HepG2 (cell line): ENCODE data around the gene YWHAQ. TPM values are rescaled to one million over a fixed set of nuclear protein-coding genes. Genes with fewer than 3 reads are reported as not detected.

ENCODE experiments used
- ARID2 ChIP-seq: sonication (generic); formaldehyde crosslinking; IDR thresholded peaks from 2 replicates; pipeline ENCODE4 v1.8.1; 2022; ENCODE audit warnings: mild to moderate bottlenecking, missing genetic modification reagents, borderline replicate concordance
- CCDC6 ChIP-seq: sonication (generic); formaldehyde crosslinking; IDR thresholded peaks from 2 replicates; pipeline ENCODE4 v1.8.1; 2022; ENCODE audit warnings: mild to moderate bottlenecking, missing genetic modification reagents, moderate library complexity
- FOXO1 ChIP-seq: sonication (generic); formaldehyde crosslinking; IDR thresholded peaks from 2 replicates; pipeline ENCODE4 v1.4.0; 2020; ENCODE audit warnings: missing genetic modification reagents
- KDM5A ChIP-seq: fragments of 200-600 bp; sonication (generic); IDR thresholded peaks from 2 replicates; pipeline ENCODE4 v1.7.0; 2018; ENCODE audit warnings: antibody characterized with exemption, mild to moderate bottlenecking, low read length, borderline replicate concordance
- MAFG ChIP-seq: sonication (generic); formaldehyde crosslinking; IDR thresholded peaks from 2 replicates; pipeline ENCODE4 v1.5.1; 2020; ENCODE audit warnings: mild to moderate bottlenecking, missing genetic modification reagents
- NFIB ChIP-seq: sonication (generic); formaldehyde crosslinking; IDR thresholded peaks from 2 replicates; pipeline ENCODE4 v1.9.0; 2021; ENCODE audit warnings: missing genetic modification reagents, mild to moderate bottlenecking, borderline replicate concordance
- RFXANK ChIP-seq: IDR thresholded peaks from 2 replicates; pipeline ENCODE4 v1.6.1; 2016
- SIN3A ChIP-seq: IDR thresholded peaks from 2 replicates; pipeline ENCODE4 v1.6.1; 2011; ENCODE audit warnings: low read depth, mild to moderate bottlenecking, control low read depth, low read length, borderline replicate concordance
- TCF12 ChIP-seq, 2 experiments: fragments of 450-650 bp in 1 of 2; sonication (generic) in 1 of 2; formaldehyde crosslinking in 1 of 2; IDR thresholded peaks; 2 replicates each; pipeline versions ENCODE4 v1.6.1 to v1.8.0; 2017 to 2022; ENCODE audit warnings: antibody characterized with exemption in 1 of 2, mild to moderate bottlenecking in 1 of 2, missing genetic modification reagents in 1 of 2, moderate library complexity in 1 of 2
- ZBTB8A ChIP-seq: sonication (generic); formaldehyde crosslinking; IDR thresholded peaks from 2 replicates; pipeline ENCODE4 v1.4.0; 2020; ENCODE audit warnings: mild to moderate bottlenecking, low read depth, missing genetic modification reagents, borderline replicate concordance
- ZNF333 ChIP-seq: sonication (generic); formaldehyde crosslinking; IDR thresholded peaks from 2 replicates; pipeline ENCODE4 v1.4.0; 2020; ENCODE audit warnings: mild to moderate bottlenecking, missing genetic modification reagents, borderline replicate concordance
- ZNF441 ChIP-seq: sonication (generic); formaldehyde crosslinking; IDR thresholded peaks from 2 replicates; pipeline ENCODE4 v1.7.0; 2021; ENCODE audit warnings: missing genetic modification reagents, borderline replicate concordance
- ZNF547 ChIP-seq: sonication (generic); formaldehyde crosslinking; IDR thresholded peaks from 2 replicates; pipeline ENCODE4 v1.5.1; 2020; ENCODE audit warnings: mild to moderate bottlenecking, missing genetic modification reagents
- ZNF678 ChIP-seq: sonication (generic); formaldehyde crosslinking; IDR thresholded peaks from 2 replicates; pipeline ENCODE4 v1.4.0; 2020; ENCODE audit warnings: mild to moderate bottlenecking, missing genetic modification reagents
- ZNF773 ChIP-seq: sonication (generic); formaldehyde crosslinking; IDR thresholded peaks from 2 replicates; pipeline ENCODE4 v1.4.0; 2020; ENCODE audit warnings: missing genetic modification reagents, borderline replicate concordance
- ZSCAN25 ChIP-seq: sonication (generic); formaldehyde crosslinking; IDR thresholded peaks from 2 replicates; pipeline ENCODE4 v1.8.0; 2022; ENCODE audit warnings: mild to moderate bottlenecking, missing genetic modification reagents
- ZSCAN31 ChIP-seq: sonication (generic); formaldehyde crosslinking; IDR thresholded peaks from 2 replicates; pipeline ENCODE4 v1.5.0; 2020; ENCODE audit warnings: low read depth, mild to moderate bottlenecking, missing genetic modification reagents
- polyA plus RNA-seq, 8 experiments: library from polyadenylated mRNA; depleted of rRNA in 3 of 8; stranded (reverse) in 7 of 8; unstranded in 1 of 8; fragments of >200 nt; fragmentation: Illumina TruSeq in 4 of 8; extraction: Trizol in 4 of 8; gene quantifications; 2 replicates each; pipeline versions ENCODE4 v1.2.1 to v1.2.3, GENCODE V29; 2011 to 2016; ENCODE audit warnings: low read depth in 4 of 8, missing spikeins in 1 of 8, mixed read lengths in 1 of 8; ENCODE audit not compliant: insufficient read depth in 1 of 8
- total RNA-seq, 5 experiments: library from RNA; depleted of rRNA; stranded (reverse); fragments of >200 nt; fragmentation: Illumina TruSeq; extraction: Trizol; gene quantifications; 2 replicates each; pipeline ENCODE4 v1.2.3, GENCODE V29; 2016; ENCODE audit warnings: low read depth in 1 of 5
- TF ChIP-seq, protein P1 (sequence below): sonication (generic); formaldehyde crosslinking; IDR thresholded peaks from 2 replicates; pipeline ENCODE4 v1.5.0; 2020; ENCODE audit warnings: missing genetic modification reagents
- TF ChIP-seq, protein P2 (sequence below): sonication (generic); formaldehyde crosslinking; IDR thresholded peaks from 2 replicates; pipeline ENCODE4 v1.5.0; 2020; ENCODE audit warnings: missing genetic modification reagents
- TF ChIP-seq, protein P3 (sequence below): sonication (generic); formaldehyde crosslinking; IDR thresholded peaks from 2 replicates; pipeline ENCODE4 v1.5.1; 2020; ENCODE audit warnings: missing genetic modification reagents, mild to moderate bottlenecking, borderline replicate concordance
- TF ChIP-seq, protein P4 (sequence below): sonication (generic); formaldehyde crosslinking; IDR thresholded peaks from 2 replicates; pipeline ENCODE4 v1.8.0; 2022; ENCODE audit warnings: missing genetic modification reagents, mild to moderate bottlenecking, inconsistent platforms, borderline replicate concordance

YWHAQ gene
- total and polyA plus RNA-seq, 2 of the 13 experiments (the other 11 are each of a cell fraction or from before 2014, with no cell fraction given) = 160 to 304 TPM

GRCh38 chr2:9556121-9556743 lies 74.6 kb downstream of the YWHAQ start (continued):
- TF ChIP-seq SIN3A (no peak), TCF12 (IDR thresholded peaks at IDR 0.05) (no peak), TCF12 (CRISPR knock-in tag; IDR thresholded peaks at IDR 0.05) (no peak), ZBTB8A (CRISPR knock-in tag) (no peak), ZSCAN25 (CRISPR knock-in tag) (no peak), CCDC6 (no peak), ZNF547 (CRISPR knock-in tag) (no peak), ZNF441 (no peak), ZNF333 (CRISPR knock-in tag) (no peak), FOXO1 (CRISPR knock-in tag) (no peak), NFIB (CRISPR knock-in tag) (no peak), ZNF678 (CRISPR knock-in tag) (0 out of 2 replicates have a peak, but pooled peaks have one; percentile 51), KDM5A (peak; percentile 50; the same call in 1 of the 2 replicates), ZNF773 (CRISPR knock-in tag) (no peak), ARID2 (CRISPR knock-in tag) (no peak), MAFG (no peak), RFXANK (CRISPR knock-in tag) (no peak), ZSCAN31 (CRISPR knock-in tag) (no peak)
- TF ChIP-seq, protein P1, sequence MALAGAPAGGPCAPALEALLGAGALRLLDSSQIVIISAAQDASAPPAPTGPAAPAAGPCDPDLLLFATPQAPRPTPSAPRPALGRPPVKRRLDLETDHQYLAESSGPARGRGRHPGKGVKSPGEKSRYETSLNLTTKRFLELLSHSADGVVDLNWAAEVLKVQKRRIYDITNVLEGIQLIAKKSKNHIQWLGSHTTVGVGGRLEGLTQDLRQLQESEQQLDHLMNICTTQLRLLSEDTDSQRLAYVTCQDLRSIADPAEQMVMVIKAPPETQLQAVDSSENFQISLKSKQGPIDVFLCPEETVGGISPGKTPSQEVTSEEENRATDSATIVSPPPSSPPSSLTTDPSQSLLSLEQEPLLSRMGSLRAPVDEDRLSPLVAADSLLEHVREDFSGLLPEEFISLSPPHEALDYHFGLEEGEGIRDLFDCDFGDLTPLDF (CRISPR knock-in tag) = no peak
- TF ChIP-seq, protein P2, sequence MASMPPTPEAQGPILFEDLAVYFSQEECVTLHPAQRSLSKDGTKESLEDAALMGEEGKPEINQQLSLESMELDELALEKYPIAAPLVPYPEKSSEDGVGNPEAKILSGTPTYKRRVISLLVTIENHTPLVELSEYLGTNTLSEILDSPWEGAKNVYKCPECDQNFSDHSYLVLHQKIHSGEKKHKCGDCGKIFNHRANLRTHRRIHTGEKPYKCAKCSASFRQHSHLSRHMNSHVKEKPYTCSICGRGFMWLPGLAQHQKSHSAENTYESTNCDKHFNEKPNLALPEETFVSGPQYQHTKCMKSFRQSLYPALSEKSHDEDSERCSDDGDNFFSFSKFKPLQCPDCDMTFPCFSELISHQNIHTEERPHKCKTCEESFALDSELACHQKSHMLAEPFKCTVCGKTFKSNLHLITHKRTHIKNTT (CRISPR knock-in tag) = no peak
- TF ChIP-seq, protein P3, sequence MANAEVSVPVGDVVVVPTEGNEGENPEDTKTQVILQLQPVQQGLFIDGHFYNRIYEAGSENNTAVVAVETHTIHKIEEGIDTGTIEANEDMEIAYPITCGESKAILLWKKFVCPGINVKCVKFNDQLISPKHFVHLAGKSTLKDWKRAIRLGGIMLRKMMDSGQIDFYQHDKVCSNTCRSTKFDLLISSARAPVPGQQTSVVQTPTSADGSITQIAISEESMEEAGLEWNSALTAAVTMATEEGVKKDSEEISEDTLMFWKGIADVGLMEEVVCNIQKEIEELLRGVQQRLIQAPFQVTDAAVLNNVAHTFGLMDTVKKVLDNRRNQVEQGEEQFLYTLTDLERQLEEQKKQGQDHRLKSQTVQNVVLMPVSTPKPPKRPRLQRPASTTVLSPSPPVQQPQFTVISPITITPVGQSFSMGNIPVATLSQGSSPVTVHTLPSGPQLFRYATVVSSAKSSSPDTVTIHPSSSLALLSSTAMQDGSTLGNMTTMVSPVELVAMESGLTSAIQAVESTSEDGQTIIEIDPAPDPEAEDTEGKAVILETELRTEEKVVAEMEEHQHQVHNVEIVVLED = 0 out of 2 replicates have a peak, but pooled peaks have one; percentile 14
- TF ChIP-seq, protein P4, sequence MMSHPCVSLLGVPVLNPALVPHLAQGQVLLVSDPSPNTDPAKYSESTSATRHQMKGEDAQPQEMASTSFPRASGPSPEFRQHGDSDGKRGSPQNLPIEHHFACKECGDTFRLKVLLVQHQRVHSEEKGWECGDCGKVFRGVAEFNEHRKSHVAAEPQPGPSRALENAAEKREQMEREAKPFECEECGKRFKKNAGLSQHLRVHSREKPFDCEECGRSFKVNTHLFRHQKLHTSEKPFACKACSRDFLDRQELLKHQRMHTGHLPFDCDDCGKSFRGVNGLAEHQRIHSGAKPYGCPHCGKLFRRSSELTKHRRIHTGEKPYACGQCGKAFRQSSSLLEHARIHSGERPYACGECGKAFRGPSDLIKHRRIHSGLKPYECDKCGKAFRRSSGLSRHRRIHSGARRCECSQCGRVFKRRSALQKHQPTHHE (CRISPR knock-in tag) = no peak
